ENCODE data around the gene NVL.
A peak's percentile ranks its signal among the peaks of the same experiment; 100 is the strongest.

NVL gene

DNA sequence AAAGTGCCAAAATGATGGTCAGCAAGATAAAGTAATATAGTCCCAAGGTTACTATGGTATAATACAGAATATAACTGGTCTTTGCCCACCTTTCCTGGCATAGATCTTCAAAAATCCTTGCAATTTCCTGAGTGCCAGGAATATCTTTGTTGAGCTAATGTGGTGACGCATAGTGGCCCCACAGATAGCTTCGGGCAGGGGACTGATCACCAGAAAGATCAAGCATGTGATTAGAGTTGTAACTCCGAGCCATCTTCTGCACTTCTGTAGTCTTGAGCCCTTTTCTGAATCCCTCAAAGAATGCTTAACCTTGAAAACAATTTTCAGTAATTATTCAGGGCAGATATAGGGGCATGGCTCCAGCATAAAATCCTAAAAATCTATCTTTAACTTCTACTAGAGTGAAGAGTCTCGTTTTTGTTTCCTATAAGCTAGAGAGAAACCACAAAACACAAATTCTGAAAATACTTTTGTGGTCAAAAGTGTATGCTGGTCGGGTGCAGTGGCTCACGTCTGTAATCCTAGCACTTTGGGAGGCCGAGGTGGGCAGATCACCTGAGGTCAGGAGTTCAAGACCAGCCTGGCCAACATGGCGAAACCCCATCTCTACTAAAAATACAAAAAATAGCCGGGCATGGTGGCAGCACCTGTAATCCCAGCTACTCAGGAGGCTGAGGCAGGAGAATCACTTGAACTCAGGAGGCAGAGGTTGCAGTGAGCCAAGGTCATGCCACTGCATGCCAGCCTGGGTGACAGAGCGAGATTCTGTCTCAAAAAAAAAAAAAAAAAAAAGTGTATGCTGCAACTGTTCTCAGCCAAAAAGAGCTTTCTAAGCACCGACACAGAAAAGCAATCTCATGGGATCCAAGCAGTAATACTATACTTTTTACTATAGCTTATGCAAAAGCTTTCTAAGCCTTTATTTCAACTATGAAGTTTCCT lies 62.8 kb downstream of the NVL start:
- peak; percentile 24 for DNase-seq (ENCODE audit: low read depth)
- no peak overlapping the region for H3K4me3 ChIP-seq (ENCODE audit: low read depth, low read length)
- TF ChIP-seq, protein P1, sequence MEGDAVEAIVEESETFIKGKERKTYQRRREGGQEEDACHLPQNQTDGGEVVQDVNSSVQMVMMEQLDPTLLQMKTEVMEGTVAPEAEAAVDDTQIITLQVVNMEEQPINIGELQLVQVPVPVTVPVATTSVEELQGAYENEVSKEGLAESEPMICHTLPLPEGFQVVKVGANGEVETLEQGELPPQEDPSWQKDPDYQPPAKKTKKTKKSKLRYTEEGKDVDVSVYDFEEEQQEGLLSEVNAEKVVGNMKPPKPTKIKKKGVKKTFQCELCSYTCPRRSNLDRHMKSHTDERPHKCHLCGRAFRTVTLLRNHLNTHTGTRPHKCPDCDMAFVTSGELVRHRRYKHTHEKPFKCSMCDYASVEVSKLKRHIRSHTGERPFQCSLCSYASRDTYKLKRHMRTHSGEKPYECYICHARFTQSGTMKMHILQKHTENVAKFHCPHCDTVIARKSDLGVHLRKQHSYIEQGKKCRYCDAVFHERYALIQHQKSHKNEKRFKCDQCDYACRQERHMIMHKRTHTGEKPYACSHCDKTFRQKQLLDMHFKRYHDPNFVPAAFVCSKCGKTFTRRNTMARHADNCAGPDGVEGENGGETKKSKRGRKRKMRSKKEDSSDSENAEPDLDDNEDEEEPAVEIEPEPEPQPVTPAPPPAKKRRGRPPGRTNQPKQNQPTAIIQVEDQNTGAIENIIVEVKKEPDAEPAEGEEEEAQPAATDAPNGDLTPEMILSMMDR (IDR thresholded peaks at IDR 0.05; ENCODE audit: insufficient read depth, low read depth, low read length, missing control alignments), result no peak

DNA sequence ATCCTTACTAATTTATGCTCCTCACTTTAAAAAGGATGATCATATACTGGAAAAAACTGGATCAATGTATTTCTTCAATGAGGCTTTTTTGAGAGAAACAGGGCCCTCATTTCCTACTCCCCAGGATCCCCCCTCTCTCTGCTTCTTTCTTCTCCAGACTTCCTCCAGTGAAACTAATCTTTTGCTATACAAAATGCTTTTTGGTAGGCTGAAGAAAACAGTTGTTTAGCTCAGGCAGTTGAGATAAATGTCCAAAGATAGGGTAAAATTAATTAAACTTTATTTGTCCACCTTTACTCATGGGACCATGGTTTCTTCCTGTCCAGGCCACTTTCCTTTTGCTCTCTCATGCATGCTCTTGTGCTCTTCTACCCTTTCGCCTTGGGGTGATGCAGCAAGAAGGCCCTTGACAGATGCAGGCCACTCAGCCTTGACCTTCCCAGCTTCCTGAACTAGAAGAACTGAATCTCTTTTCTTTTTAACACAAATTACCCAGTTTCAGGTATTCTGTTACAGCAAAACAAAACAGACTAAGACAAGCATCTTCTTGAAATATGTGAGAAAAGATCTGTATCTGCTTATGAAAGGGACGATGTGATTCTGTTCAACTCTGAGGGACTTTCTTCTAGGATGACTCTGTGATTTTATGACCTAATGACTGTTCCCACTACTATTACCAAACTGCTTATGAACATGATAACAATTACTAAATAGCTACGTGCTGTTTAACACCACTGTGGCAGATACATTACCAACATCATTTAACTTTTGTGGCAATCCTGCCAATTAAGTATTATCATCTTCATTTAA lies 63.7 kb downstream of the NVL start:
- TF ChIP-seq, protein P1 (IDR thresholded peaks at IDR 0.05; ENCODE audit: insufficient read depth, low read depth, low read length, missing control alignments), result no peak
- peak; percentile 68 for DNase-seq (ENCODE audit: low read depth)
- H3K4me3 ChIP-seq (ENCODE audit: low read depth, low read length), result no peak overlapping the region

DNA sequence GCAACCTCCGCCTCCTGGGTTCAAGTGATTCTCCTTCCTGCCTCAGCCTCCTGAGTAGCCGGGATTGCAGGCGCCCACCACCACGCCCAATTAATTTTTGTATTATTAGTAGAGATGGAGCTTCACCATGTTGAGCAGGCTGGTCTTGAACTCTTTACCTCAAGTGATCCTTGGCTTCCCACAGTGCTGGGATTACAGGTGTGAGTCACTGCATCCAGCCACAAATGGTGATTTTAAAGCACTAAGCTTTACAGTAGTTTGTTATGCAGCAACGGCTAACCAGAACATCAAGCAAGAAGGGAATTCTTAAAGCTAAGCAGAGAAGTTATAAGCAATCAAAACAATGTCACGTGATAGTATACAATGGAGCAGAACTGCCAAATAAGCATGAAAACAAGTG lies 65.7 kb downstream of the NVL start:
- DNase-seq (ENCODE audit: low read depth), result no peak
- no peak overlapping the region for H3K4me3 ChIP-seq (ENCODE audit: low read depth, low read length)

DNA sequence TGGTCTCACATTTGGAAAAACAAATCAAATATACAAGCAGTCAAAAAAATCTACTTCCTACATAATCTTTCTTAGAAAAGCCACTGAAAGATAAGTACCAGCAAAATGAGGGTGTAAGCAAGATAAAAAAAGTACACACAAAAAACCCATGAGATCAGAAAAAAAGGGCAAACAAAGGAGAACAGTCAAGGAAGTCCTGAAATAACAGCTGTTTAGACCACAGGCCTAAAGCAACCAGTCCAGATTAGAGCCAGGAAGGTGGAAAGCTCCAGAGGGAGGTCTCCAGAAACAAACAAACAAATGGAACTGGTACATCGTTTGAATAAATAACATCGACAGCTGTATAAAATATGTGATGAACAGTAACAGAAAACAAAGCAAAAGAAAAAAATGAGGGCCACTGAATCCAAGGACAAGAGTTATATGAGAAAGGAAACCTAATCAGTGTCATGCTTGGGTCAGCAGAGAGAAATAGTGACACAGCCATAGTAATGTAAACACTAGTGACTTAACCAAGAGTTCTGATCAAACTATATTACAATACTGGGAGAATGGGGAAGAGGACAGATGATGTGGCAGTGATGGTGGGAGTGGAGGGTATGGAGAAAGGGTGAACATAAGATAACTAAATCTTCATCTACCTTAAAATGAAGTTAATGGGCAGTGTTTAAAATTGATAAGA lies 67.5 kb downstream of the NVL start:
- TF ChIP-seq, protein P1 (IDR thresholded peaks at IDR 0.05; ENCODE audit: insufficient read depth, low read depth, low read length, missing control alignments), result no peak
- no peak for DNase-seq (ENCODE audit: low read depth)
- no peak overlapping the region for H3K4me3 ChIP-seq (ENCODE audit: low read depth, low read length)

More for the DNA sequence above, 65.7 kb downstream of the NVL start:
- TF ChIP-seq, protein P1 (IDR thresholded peaks at IDR 0.05; ENCODE audit: insufficient read depth, low read depth, low read length, missing control alignments), result no peak

DNA sequence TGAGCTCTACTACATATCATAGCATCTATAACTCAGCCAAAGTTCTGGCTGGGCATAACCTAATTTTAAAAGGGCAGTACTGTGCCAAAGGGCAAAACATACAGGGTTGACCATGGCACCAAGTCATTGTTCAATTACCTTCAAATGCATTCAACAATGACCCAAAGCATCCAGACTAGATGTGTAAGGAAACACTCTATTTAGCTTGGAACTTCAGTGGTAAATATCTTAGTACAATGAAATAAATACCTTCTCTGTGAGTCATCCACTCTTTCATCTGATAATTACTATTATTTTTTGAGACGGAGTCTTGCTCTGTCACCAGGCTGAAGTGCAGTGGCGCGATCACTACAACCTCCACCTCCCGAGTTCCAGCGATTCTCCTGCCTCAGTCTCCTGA lies 70.0 kb downstream of the NVL start:
- H3K4me3 ChIP-seq (ENCODE audit: low read depth, low read length), result no peak overlapping the region
- no peak for DNase-seq (ENCODE audit: low read depth)
- TF ChIP-seq, protein P1 (IDR thresholded peaks at IDR 0.05; ENCODE audit: insufficient read depth, low read depth, low read length, missing control alignments), result no peak

DNA sequence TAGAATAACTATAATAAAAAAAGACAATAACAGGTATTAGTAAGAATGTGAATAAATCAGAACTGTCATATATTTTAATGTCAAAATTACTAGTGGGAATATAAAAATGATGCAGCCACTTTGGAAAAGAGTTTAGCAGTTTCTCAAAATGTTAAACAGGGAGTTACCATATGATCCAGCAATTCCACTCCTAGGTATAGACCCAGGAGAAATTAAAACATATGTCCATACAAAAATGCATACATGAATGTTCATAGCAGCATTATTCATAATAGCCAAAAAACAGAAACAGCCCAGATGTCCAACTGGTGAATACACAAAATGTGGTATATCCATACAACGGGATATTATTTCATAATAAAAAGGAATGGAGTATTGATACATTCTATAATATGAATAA lies 71.6 kb downstream of the NVL start:
- DNase-seq (ENCODE audit: low read depth), result no peak
- no peak overlapping the region for H3K4me3 ChIP-seq (ENCODE audit: low read depth, low read length)

More for the DNA sequence above, 71.6 kb downstream of the NVL start:
- TF ChIP-seq, protein P1 (IDR thresholded peaks at IDR 0.05; ENCODE audit: insufficient read depth, low read depth, low read length, missing control alignments), result no peak
